OCI-LY1 (cell line): ENCODE results near the gene IGF1R.

Source experiments
- EZH2 ChIP-seq: fragments of 200-600 bp; sonication (generic), shearing (Covaris generic); IDR thresholded peaks from 2 replicates; pipeline ENCODE4 v1.8.0; 2017; ENCODE audit warnings: borderline replicate concordance, mixed run types, mild to moderate bottlenecking, antibody characterized with exemption, low read length, moderate library complexity, mixed read lengths
- TF ChIP-seq, protein P1 (sequence below): fragments of 200-600 bp; sonication (generic), shearing (Covaris generic); IDR thresholded peaks from 2 replicates; pipeline ENCODE4 v1.5.1; 2017; ENCODE audit warnings: mild to moderate bottlenecking, antibody characterized with exemption, low read length, moderate library complexity, mixed read lengths

- TF ChIP-seq, protein P1, sequence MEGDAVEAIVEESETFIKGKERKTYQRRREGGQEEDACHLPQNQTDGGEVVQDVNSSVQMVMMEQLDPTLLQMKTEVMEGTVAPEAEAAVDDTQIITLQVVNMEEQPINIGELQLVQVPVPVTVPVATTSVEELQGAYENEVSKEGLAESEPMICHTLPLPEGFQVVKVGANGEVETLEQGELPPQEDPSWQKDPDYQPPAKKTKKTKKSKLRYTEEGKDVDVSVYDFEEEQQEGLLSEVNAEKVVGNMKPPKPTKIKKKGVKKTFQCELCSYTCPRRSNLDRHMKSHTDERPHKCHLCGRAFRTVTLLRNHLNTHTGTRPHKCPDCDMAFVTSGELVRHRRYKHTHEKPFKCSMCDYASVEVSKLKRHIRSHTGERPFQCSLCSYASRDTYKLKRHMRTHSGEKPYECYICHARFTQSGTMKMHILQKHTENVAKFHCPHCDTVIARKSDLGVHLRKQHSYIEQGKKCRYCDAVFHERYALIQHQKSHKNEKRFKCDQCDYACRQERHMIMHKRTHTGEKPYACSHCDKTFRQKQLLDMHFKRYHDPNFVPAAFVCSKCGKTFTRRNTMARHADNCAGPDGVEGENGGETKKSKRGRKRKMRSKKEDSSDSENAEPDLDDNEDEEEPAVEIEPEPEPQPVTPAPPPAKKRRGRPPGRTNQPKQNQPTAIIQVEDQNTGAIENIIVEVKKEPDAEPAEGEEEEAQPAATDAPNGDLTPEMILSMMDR: no peak
- no peak for TF ChIP-seq EZH2
Measured at GRCh38 chr15:98853617-98854420, 205.5 kb downstream of the IGF1R start.
